Cardiac fibroblast (primary cell): ENCODE data around the gene TRIOBP.

ENCODE experiments used
- DNase-seq, 2 donors: peaks; one replicate each; pipeline versions ENCODE4 v3.0.0 to v3.0.0-alpha.2; 2010; ENCODE audit warnings: low read depth in 2 of 2
- H3K4me3 ChIP-seq, 2 donors: replicated peaks in 1 of 2; 1 replicate in 1 of 2; 2 replicates in 1 of 2; pipeline ENCODE4 v1.5.1; 2011; ENCODE audit warnings: low read depth in 2 of 2, low read length in 2 of 2, mild to moderate bottlenecking in 2 of 2, moderate library complexity in 1 of 2
- CTCF ChIP-seq: IDR thresholded peaks from one replicate; pipeline ENCODE4 v1.5.1; 2011; ENCODE audit warnings: low read depth, mild to moderate bottlenecking, low read length, inconsistent platforms

TRIOBP gene

GRCh38 chr22:37672206-37672919 lies 24.5 kb upstream of the TRIOBP start:
- no peak for TF ChIP-seq CTCF
- no peak overlapping the region for H3K4me3 ChIP-seq
- no peak for DNase-seq

- no peak for DNase-seq
- no peak for TF ChIP-seq CTCF
- H3K4me3 ChIP-seq: no peak overlapping the region
Measured at GRCh38 chr22:37672920-37673455, 23.9 kb upstream of the TRIOBP start.

- no peak overlapping the region for H3K4me3 ChIP-seq
- no peak for DNase-seq
- TF ChIP-seq CTCF: no peak
Measured at GRCh38 chr22:37674248-37674647, 22.6 kb upstream of the TRIOBP start.

- peak within 1 kb of the TSS; percentile 78 to 94 for H3K4me3 ChIP-seq
Measured at GRCh38 chr22:37674951-37675929, 21.6 kb upstream of the TRIOBP start, which contains the start of gene LGALS1. Gene LGALS1 (plus strand): TSS chr22:37675636. CDS start chr22:37675703, 67 bp downstream.

GRCh38 chr22:37675930-37676735 lies 20.7 kb upstream of the TRIOBP start:
- DNase-seq: peak; percentile 33 to 49
- no peak for TF ChIP-seq CTCF
- H3K4me3 ChIP-seq: peak overlapping the region; percentile 78 to 94

More at GRCh38 chr22:37674951-37675929, 21.6 kb upstream of the TRIOBP start, which contains the start of gene LGALS1:
- DNase-seq: peak; percentile 99
- TF ChIP-seq CTCF: peak; percentile 26
